Measurements from ENCODE around the gene SZRD1. TPM values are rescaled to one million over a fixed set of nuclear protein-coding genes. Genes with fewer than 3 reads are reported as not detected.

SZRD1 gene
- total RNA-seq, 1 experiment from 2014 or later = 113 TPM

DNA sequence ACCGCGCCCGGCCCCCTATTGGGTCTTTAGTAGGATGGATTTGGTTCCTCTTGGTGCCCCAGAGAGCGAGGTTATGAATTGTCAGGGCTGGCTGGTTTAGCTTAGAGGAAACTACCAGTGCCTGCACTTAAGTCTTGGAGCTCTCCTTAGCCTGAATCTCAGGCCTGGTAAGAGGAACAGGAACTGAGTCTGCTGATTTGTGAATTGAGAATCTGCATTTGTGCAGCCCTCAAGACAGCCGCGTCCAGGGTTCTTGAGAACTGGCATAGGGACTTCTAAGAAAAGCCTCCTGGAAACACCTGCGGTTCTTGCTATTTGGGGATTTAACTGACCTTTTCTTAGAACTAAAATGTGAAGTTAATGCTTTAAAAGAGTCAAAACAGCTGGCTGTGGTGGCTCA is 75.2 kb downstream of the SZRD1 start (continued):
- no peak for TF ChIP-seq ZNF263 (CRISPR knock-in tag; IDR thresholded peaks at IDR 0.05; ENCODE audit: low read depth)
- TF ChIP-seq ZNF671 (CRISPR knock-in tag; IDR thresholded peaks at IDR 0.05) = no peak
- TF ChIP-seq ZNF416 (CRISPR knock-in tag; IDR thresholded peaks at IDR 0.05) = no peak
- TF ChIP-seq ZNF396 (CRISPR knock-in tag; IDR thresholded peaks at IDR 0.05; ENCODE audit: borderline replicate concordance) = no peak
- TF ChIP-seq, protein P1, sequence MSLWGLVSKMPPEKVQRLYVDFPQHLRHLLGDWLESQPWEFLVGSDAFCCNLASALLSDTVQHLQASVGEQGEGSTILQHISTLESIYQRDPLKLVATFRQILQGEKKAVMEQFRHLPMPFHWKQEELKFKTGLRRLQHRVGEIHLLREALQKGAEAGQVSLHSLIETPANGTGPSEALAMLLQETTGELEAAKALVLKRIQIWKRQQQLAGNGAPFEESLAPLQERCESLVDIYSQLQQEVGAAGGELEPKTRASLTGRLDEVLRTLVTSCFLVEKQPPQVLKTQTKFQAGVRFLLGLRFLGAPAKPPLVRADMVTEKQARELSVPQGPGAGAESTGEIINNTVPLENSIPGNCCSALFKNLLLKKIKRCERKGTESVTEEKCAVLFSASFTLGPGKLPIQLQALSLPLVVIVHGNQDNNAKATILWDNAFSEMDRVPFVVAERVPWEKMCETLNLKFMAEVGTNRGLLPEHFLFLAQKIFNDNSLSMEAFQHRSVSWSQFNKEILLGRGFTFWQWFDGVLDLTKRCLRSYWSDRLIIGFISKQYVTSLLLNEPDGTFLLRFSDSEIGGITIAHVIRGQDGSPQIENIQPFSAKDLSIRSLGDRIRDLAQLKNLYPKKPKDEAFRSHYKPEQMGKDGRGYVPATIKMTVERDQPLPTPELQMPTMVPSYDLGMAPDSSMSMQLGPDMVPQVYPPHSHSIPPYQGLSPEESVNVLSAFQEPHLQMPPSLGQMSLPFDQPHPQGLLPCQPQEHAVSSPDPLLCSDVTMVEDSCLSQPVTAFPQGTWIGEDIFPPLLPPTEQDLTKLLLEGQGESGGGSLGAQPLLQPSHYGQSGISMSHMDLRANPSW (CRISPR knock-in tag; conservative IDR thresholded peaks at IDR 0.05; ENCODE audit: low read depth) = no peak
- no peak for TF ChIP-seq ZBTB43 (CRISPR knock-in tag; IDR thresholded peaks at IDR 0.05)
- no peak for TF ChIP-seq NR3C1 (CRISPR knock-in tag; conservative IDR thresholded peaks at IDR 0.05; ENCODE audit: low read depth)
- no peak for TF ChIP-seq ESRRA (CRISPR knock-in tag; IDR thresholded peaks at IDR 0.05; ENCODE audit: borderline replicate concordance)

- peaks cover 13% of the 10 kb centered on the region for H3K36me3 Mint-ChIP-seq
- ChIA-PET POLR2A (no interaction called here), CTCF (no interaction called here)
- H3K27ac Mint-ChIP-seq = no peak overlapping the region
- peaks cover 9% of the 10 kb centered on the region; the same call in 1 of the 2 replicates for H3K27me3 Mint-ChIP-seq (ENCODE audit: low read depth)
- DNase-seq (ENCODE audit: low spot score) (no peak), ATAC-seq (no peak)
- H3K4me3 Mint-ChIP-seq = no peak overlapping the region; the same call in 1 of the 2 replicates
- no peaks in the 10 kb centered on the region for H3K9me3 Mint-ChIP-seq
- peaks cover 4% of the 10 kb centered on the region; the same call in 1 of the 2 replicates for H3K4me1 Mint-ChIP-seq
- TF ChIP-seq GABPB1 (CRISPR knock-in tag; IDR thresholded peaks at IDR 0.05) (no peak), FOXJ3 (CRISPR knock-in tag; IDR thresholded peaks at IDR 0.05; ENCODE audit: borderline replicate concordance) (no peak), GRHL2 (CRISPR knock-in tag; IDR thresholded peaks at IDR 0.05; ENCODE audit: insufficient replicate concordance, severe bottlenecking) (no peak), TP53 (CRISPR knock-in tag; IDR thresholded peaks at IDR 0.05) (no peak), ZNF423 (CRISPR knock-in tag; IDR thresholded peaks at IDR 0.05) (no peak), E2F1 (CRISPR knock-in tag; IDR thresholded peaks at IDR 0.05) (no peak), JAZF1 (CRISPR knock-in tag; IDR thresholded peaks at IDR 0.05) (no peak), JUN (CRISPR knock-in tag; IDR thresholded peaks at IDR 0.05) (no peak), TCF7 (CRISPR knock-in tag; IDR thresholded peaks at IDR 0.05; ENCODE audit: low read depth) (no peak), CDX4 (CRISPR knock-in tag; IDR thresholded peaks at IDR 0.05; ENCODE audit: borderline replicate concordance) (no peak), FOXP4 (CRISPR knock-in tag; IDR thresholded peaks at IDR 0.05) (no peak), KAT7 (CRISPR knock-in tag; IDR thresholded peaks at IDR 0.05; ENCODE audit: borderline replicate concordance) (no peak), ETV6 (CRISPR knock-in tag; IDR thresholded peaks at IDR 0.05) (no peak), NFE2L1 (CRISPR knock-in tag; IDR thresholded peaks at IDR 0.05) (no peak), CREB1 (CRISPR knock-in tag; IDR thresholded peaks at IDR 0.05) (no peak)
- TF ChIP-seq, protein P2, sequence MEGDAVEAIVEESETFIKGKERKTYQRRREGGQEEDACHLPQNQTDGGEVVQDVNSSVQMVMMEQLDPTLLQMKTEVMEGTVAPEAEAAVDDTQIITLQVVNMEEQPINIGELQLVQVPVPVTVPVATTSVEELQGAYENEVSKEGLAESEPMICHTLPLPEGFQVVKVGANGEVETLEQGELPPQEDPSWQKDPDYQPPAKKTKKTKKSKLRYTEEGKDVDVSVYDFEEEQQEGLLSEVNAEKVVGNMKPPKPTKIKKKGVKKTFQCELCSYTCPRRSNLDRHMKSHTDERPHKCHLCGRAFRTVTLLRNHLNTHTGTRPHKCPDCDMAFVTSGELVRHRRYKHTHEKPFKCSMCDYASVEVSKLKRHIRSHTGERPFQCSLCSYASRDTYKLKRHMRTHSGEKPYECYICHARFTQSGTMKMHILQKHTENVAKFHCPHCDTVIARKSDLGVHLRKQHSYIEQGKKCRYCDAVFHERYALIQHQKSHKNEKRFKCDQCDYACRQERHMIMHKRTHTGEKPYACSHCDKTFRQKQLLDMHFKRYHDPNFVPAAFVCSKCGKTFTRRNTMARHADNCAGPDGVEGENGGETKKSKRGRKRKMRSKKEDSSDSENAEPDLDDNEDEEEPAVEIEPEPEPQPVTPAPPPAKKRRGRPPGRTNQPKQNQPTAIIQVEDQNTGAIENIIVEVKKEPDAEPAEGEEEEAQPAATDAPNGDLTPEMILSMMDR (IDR thresholded peaks at IDR 0.05) = no peak
- TF ChIP-seq, protein P3, sequence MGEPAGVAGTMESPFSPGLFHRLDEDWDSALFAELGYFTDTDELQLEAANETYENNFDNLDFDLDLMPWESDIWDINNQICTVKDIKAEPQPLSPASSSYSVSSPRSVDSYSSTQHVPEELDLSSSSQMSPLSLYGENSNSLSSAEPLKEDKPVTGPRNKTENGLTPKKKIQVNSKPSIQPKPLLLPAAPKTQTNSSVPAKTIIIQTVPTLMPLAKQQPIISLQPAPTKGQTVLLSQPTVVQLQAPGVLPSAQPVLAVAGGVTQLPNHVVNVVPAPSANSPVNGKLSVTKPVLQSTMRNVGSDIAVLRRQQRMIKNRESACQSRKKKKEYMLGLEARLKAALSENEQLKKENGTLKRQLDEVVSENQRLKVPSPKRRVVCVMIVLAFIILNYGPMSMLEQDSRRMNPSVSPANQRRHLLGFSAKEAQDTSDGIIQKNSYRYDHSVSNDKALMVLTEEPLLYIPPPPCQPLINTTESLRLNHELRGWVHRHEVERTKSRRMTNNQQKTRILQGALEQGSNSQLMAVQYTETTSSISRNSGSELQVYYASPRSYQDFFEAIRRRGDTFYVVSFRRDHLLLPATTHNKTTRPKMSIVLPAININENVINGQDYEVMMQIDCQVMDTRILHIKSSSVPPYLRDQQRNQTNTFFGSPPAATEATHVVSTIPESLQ (CRISPR knock-in tag; IDR thresholded peaks at IDR 0.05) = no peak
Measured at GRCh38 chr1:16442941-16443340, 75.9 kb downstream of the SZRD1 start.

All from WTC11 (cell line).